Ovary (tissue), 9 donors: Measurements from ENCODE around the gene CHMP6. TPM values are rescaled to one million over a fixed set of nuclear protein-coding genes. Genes with fewer than 3 reads are reported as not detected.

ENCODE experiments used
- DNase-seq, 5 donors: peaks; one replicate each; pipeline ENCODE4 v3.0.0-alpha.2; 2019 to 2020
- H3K27ac ChIP-seq, 2 donors: fragments of 200-600 bp; one replicate each; pipeline versions ENCODE4 v1.5.1 to v1.8.0; 2019 to 2022
- H3K27me3 ChIP-seq: fragments of 200-600 bp; one replicate; pipeline ENCODE4 v1.8.0; 2022
- H3K36me3 ChIP-seq: fragments of 200-600 bp; sonication (generic); one replicate; pipeline ENCODE4 v1.5.1; 2019
- H3K4me1 ChIP-seq: one replicate; pipeline ENCODE4 v1.8.1; 2013; ENCODE audit warnings: mild to moderate bottlenecking, moderate library complexity; ENCODE audit not compliant: insufficient read depth
- H3K4me3 ChIP-seq: fragments of 200-600 bp; sonication (generic); one replicate; pipeline ENCODE4 v1.5.1; 2017
- H3K9me3 ChIP-seq, 2 donors: fragments of 200-600 bp in 1 of 2; sonication (generic) in 1 of 2; one replicate each; pipeline versions ENCODE4 v1.5.1 to v1.8.1; 2013 to 2019; ENCODE audit warnings: mild to moderate bottlenecking in 1 of 2, moderate library complexity in 1 of 2
- EP300 ChIP-seq: sonication (generic); formaldehyde crosslinking; IDR thresholded peaks from one replicate; pipeline ENCODE4 v1.6.1; 2017; ENCODE audit warnings: antibody characterized with exemption
- POLR2A ChIP-seq: fragments of 450-650 bp; IDR thresholded peaks from one replicate; pipeline ENCODE4 v1.6.1; 2017; ENCODE audit warnings: antibody characterized with exemption, mild to moderate bottlenecking, moderate library complexity
- WGBS, 3 donors: extraction: QIAGEN DNeasy Blood & Tissue Kit in 1 of 3; methylation state at CpG; one replicate each; pipeline versions ENCODE4 v1.1.5 to v1.1.7; 2013 to 2017; 5-methylcytosine and 5-hydroxymethylcytosine counted together
- intact Hi-C, 4 donors: fragments of 100-400 bp; cut with DNase I; formaldehyde crosslinking; loops; one replicate each; pipeline versions ENCODE4 v1.11.0 to v1.15.1; 2022 to 2023
- polyA plus RNA-seq, 2 donors: library from polyadenylated mRNA; stranded (reverse); fragments of 200-250 nt in 1 of 2; fragments of 350-450 nt in 1 of 2; fragmentation: Illumina TruSeq in 1 of 2; extraction: RNeasy Lipid Tissue Mini Kit (QIAGEN cat#74804) in 1 of 2; gene quantifications; one replicate each; pipeline ENCODE4 v1.2.3, GENCODE V29; 2013 to 2014
- total RNA-seq, 7 donors: library from RNA; depleted of rRNA in 2 of 7; stranded (reverse); fragments of >200 nt in 2 of 7; fragmentation: NEBNext Ultra II Directional in 3 of 7; extraction: Animal tissue kit (Norgen Biotek cat#: 25700) in 3 of 7; gene quantifications; one replicate each; pipeline versions ENCODE4 v1.1.0 to v1.2.4, GENCODE V29; 2016 to 2023
- TF ChIP-seq, protein P1 (sequence below), 3 donors: fragments of 450-650 bp in 2 of 3; fragments of 200-600 bp in 1 of 3; IDR thresholded peaks; one replicate each; pipeline versions ENCODE4 v1.5.1 to v1.8.0; 2016 to 2022; ENCODE audit warnings: antibody characterized with exemption in 3 of 3, mild to moderate bottlenecking in 1 of 3
- donor health status: DM: no; HTN: no; CAD: no; lungs with moderate emphysema.
- donor health status: DM: no; HTN: no; CAD: no.
- donor health status: Bipolar disorder and iron deficiency.
- donor health status: DM: yes; HTN: yes; CAD: no.
- donor health status: DM: no; HTN: no; CAD: no.
- donor health status: DM: yes; HTN: yes; CAD: no.

The CHMP6 gene
- total and polyA plus RNA-seq, 9 donors, result 18.5 to 29.7 (median 26.5) TPM

DNA sequence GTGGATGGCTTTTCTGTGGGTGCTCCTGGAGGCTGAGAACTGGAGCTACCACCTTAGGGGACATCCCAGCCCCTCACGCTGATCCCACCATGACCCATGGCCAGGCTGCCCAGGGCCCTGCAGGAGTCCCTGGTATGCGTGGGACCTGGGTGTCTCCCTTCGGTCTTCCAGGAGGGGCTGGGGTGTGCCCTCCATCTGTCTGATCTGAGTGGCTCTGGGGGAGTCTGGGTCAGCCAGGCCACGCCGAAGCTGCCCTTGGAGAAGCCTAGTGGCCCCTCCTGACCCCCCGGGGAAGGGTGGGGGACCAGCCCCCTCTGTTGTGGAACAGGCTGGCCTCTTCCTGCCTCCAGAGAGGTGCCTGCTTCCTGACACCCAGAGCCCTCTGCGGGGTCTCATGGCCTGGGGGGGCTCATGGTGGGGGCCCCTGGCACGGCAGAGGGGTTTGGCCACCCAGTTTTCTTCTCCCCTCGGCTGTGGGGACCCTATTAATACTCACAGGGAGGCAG lies 54.0 kb downstream of the CHMP6 start:
- H3K4me1 ChIP-seq, result peaks cover 11% of the 10 kb centered on the region
- DNase-seq, result no peak
- H3K9me3 ChIP-seq, result no peaks in the 10 kb centered on the region
- no peak overlapping the region for H3K4me3 ChIP-seq
- intact Hi-C loops, result loop anchor here in 1 of 4 donors (2.0 kb wide), 1 partner anchor 39 kb away; no protein-coding TSS in a partner anchor
- H3K36me3 ChIP-seq, result no peaks in the 10 kb centered on the region
- WGBS, 3 donors, result 75 to 85% (median 79%) methylated on average over 8 to 9 of the region's 9 CpGs
- H3K27ac ChIP-seq, result no peak overlapping the region
- no peaks in the 10 kb centered on the region for H3K27me3 ChIP-seq
- TF ChIP-seq EP300 (no peak), POLR2A (no peak)
- TF ChIP-seq, protein P1, sequence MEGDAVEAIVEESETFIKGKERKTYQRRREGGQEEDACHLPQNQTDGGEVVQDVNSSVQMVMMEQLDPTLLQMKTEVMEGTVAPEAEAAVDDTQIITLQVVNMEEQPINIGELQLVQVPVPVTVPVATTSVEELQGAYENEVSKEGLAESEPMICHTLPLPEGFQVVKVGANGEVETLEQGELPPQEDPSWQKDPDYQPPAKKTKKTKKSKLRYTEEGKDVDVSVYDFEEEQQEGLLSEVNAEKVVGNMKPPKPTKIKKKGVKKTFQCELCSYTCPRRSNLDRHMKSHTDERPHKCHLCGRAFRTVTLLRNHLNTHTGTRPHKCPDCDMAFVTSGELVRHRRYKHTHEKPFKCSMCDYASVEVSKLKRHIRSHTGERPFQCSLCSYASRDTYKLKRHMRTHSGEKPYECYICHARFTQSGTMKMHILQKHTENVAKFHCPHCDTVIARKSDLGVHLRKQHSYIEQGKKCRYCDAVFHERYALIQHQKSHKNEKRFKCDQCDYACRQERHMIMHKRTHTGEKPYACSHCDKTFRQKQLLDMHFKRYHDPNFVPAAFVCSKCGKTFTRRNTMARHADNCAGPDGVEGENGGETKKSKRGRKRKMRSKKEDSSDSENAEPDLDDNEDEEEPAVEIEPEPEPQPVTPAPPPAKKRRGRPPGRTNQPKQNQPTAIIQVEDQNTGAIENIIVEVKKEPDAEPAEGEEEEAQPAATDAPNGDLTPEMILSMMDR (IDR thresholded peaks at IDR 0.05), result no peak

DNA sequence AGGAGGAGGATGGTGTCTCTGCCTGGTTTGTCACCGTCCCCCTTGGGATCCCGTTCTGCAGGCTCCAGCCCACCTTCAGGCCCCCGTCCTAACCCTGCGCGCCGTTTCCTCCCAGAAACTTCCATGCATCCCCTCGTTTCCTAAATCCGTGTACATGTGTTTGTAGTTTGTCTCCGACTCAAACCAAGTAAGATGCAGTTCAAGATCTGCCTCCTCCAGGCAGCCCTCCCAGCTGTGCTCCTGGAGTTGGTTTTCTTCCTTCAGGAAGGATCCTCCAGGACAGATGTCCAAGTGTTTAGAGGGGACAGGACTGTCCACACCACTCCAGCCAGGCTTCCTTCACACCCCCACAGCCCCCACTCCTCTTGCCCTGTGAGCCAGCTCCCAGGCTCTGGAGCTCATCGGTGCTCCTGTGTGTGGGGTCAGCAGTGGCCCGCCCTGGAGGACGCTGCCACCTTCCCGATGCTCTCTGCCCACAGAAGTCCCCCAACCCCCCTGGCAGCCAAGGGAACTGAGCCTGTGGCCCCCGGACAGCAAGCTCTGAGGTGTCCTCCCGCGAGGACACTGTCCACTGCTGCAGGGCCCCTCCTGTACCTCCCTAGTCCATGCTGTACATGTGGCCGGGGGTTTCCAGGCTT lies 54.6 kb downstream of the CHMP6 start:
- DNase-seq, result no peak
- intact Hi-C loops, result loop anchor here in 1 of 4 donors (2.0 kb wide), 1 partner anchor 39 kb away; no protein-coding TSS in a partner anchor
- 87 to 93% (median 90%) methylated on average over 17 of the region's 17 CpGs for WGBS, 3 donors
- Histone ChIP-seq H3K4me3 (no peak overlapping the region), H3K9me3 (no peaks in the 10 kb centered on the region), H3K36me3 (no peaks in the 10 kb centered on the region), H3K27ac (no peak overlapping the region), H3K27me3 (no peaks in the 10 kb centered on the region), H3K4me1 (peaks cover 5% of the 10 kb centered on the region)
- TF ChIP-seq POLR2A, result no peak
- TF ChIP-seq, protein P1 (IDR thresholded peaks at IDR 0.05), result no peak
- TF ChIP-seq EP300, result no peak

DNA sequence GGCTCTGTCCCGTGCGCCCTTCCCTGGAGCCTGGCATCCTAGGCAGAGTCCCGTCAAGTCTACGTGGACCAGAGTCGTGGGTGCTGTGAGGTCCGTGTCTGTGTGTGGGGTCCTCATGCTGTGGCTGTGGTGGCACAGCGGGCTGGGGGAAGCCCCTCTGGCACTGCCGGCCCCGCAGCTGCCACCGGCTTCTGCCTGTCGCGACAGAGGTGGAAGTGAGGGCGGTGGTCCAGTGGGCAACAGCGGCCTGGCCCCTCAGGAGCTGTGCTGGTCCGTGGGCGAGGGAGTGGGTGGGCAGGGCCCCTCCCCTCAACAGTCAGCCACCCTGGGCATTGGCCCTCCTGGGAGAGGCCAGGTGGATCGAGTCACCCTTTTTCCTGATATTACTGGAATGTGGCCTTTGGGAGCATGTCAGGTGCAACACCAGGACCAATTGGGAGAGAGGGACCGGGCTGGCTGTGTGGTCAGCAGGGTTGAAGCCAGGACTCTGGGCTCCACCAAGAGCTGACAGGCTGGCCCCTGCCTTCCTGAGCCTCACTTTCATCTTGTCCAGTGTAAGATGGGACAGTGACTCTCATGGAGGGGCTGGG lies 55.2 kb downstream of the CHMP6 start:
- no peaks in the 10 kb centered on the region for H3K27me3 ChIP-seq
- no peak overlapping the region for H3K4me3 ChIP-seq
- H3K27ac ChIP-seq, result no peak overlapping the region
- 88 to 89% (median 88%) methylated on average over 18 of the region's 18 CpGs for WGBS, 3 donors
- no peak for DNase-seq
- peaks cover 5% of the 10 kb centered on the region for H3K4me1 ChIP-seq
- TF ChIP-seq, protein P1 (IDR thresholded peaks at IDR 0.05), result no peak
- TF ChIP-seq EP300 (no peak), POLR2A (no peak)
- intact Hi-C loops, result loop anchor here in 1 of 4 donors (2.0 kb wide), 1 partner anchor 38 kb away; no protein-coding TSS in a partner anchor
- no peaks in the 10 kb centered on the region for H3K9me3 ChIP-seq
- H3K36me3 ChIP-seq, result no peaks in the 10 kb centered on the region

DNA sequence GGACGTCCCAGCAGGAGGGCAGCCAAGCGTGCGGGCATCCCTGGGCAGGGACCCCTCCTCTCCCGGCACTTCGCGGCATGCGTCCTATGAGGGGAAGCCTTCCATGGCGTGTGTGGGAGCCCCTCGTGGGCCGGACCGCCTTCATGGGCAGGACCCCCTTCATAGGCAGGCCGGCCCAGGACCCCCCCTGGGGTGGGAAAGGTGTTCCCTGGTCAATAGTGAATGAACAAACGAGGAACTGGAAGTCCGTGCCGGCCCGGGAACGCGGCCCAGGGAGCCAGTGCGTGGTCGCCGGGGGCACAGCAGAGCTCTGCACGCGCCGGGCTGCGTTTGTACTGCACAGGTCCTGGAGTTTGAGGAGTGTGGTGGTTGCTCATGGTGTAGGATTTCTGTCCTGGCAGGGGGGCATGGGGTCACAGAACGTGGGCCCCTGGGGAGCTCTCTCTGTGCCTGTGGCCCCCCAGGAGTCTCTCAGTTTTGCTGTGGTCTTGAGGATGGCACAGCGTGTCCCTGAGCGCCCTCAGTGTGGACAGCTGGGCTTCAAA lies 57.3 kb downstream of the CHMP6 start:
- Histone ChIP-seq H3K4me1 (peaks cover 5% of the 10 kb centered on the region), H3K36me3 (no peaks in the 10 kb centered on the region), H3K9me3 (no peaks in the 10 kb centered on the region), H3K27me3 (no peaks in the 10 kb centered on the region), H3K27ac (no peak overlapping the region), H3K4me3 (no peak overlapping the region)
- no peak for DNase-seq
- intact Hi-C loops, result no loop called here
- WGBS, 3 donors, result 89 to 96% (median 91%) methylated on average over 27 to 28 of the region's 28 CpGs
- TF ChIP-seq EP300 (no peak), POLR2A (no peak)
